Upper lobe of right lung (tissue), 1 donor: ENCODE results near the gene BNIP5. TPM values are rescaled to one million over a fixed set of nuclear protein-coding genes. Genes with fewer than 3 reads are reported as not detected.
"Not testable (repeated sequence)": the region's sequence is repeated elsewhere in the genome, so short reads cannot be mapped to it uniquely, and the experiment has no call there.

Experiments
- ATAC-seq: fragments of 200-7000 bp; cut with Tn5 transposase; one replicate; pipeline ENCODE4 v1.9.1; 2020; ENCODE audit warnings: mild to moderate bottlenecking, moderate library complexity
- DNase-seq: peaks from one replicate; pipeline ENCODE4 v3.0.0-alpha.2; 2020
- H3K27ac ChIP-seq: fragments of 200-600 bp; one replicate; pipeline ENCODE4 v1.8.0; 2022
- H3K27me3 ChIP-seq: fragments of 200-600 bp; one replicate; pipeline ENCODE4 v1.8.0; 2022; ENCODE audit warnings: mild to moderate bottlenecking
- H3K36me3 ChIP-seq: fragments of 200-600 bp; one replicate; pipeline ENCODE4 v1.8.0; 2022
- H3K4me1 ChIP-seq: fragments of 200-600 bp; one replicate; pipeline ENCODE4 v1.8.0; 2022
- H3K4me3 ChIP-seq: fragments of 200-600 bp; one replicate; pipeline ENCODE4 v1.8.0; 2022; ENCODE audit warnings: mild to moderate bottlenecking
- H3K9me3 ChIP-seq: fragments of 200-600 bp; one replicate; pipeline ENCODE4 v1.8.0; 2022
- intact Hi-C: fragments of 100-400 bp; cut with DNase I; formaldehyde crosslinking; loops from one replicate; pipeline ENCODE4 v1.11.0; 2022
- total RNA-seq: library from RNA; stranded (reverse); fragmentation: NEBNext Ultra II Directional; extraction: Animal tissue kit (Norgen Biotek cat#: 25700); gene quantifications from one replicate; pipeline ENCODE4 v1.2.1, GENCODE V29; 2021
- TF ChIP-seq, protein P1 (sequence below): fragments of 200-600 bp; IDR thresholded peaks from one replicate; pipeline ENCODE4 v1.8.0; 2022; ENCODE audit warnings: antibody characterized with exemption
- donor health status: DM: no; HTN: yes; CAD: no; lungs with severe emphysema.

BNIP5 gene
- total RNA-seq, 1 donor from 2014 or later, result not detected

DNA sequence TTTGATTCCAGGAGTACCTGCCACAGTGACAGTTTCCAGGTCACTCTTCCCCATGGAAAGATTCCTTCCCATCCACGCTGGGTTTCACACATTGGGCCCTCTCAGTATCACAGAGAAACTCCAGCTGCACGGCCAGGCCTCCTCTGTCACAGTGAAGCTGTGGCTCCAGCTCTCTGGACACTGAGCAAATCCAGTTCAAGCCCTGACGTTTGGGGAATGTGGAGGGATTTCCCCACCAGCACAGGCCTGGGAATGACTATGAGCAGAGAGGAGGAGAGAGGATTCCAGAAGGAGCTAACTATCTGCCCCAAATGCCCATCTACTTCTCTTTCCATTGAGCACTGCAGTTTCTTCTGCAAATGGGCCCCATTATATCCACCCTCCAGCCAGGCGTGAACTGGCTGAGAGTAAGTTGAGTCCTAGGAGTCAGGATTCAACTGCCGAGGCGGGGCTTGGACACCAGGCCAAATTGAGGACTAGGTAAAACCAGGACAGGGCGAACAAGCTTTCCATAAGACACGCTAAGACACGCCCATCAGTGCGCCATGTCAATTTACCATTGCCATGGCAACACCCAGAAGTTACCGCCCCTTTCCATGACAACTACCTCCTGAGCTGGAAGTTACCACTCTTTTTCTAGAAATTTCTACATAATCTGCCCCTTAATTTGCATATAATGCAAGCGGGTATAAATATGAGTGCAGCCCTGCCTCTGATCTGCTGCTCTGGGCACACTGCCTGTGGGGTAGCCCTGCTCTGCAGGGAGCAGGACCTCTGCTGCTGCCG is 9.2 kb upstream of the BNIP5 start:
- Histone ChIP-seq H3K36me3 (no peaks in the 10 kb centered on the region), H3K9me3 (no peaks in the 10 kb centered on the region), H3K27ac (no peak overlapping the region), H3K27me3 (no peaks in the 10 kb centered on the region), H3K4me1 (peaks cover 5% of the 10 kb centered on the region), H3K4me3 (no peak overlapping the region)
- DNase-seq, result no peak
- ATAC-seq, result no peak
- intact Hi-C loops, result no loop called here
- TF ChIP-seq, protein P1, sequence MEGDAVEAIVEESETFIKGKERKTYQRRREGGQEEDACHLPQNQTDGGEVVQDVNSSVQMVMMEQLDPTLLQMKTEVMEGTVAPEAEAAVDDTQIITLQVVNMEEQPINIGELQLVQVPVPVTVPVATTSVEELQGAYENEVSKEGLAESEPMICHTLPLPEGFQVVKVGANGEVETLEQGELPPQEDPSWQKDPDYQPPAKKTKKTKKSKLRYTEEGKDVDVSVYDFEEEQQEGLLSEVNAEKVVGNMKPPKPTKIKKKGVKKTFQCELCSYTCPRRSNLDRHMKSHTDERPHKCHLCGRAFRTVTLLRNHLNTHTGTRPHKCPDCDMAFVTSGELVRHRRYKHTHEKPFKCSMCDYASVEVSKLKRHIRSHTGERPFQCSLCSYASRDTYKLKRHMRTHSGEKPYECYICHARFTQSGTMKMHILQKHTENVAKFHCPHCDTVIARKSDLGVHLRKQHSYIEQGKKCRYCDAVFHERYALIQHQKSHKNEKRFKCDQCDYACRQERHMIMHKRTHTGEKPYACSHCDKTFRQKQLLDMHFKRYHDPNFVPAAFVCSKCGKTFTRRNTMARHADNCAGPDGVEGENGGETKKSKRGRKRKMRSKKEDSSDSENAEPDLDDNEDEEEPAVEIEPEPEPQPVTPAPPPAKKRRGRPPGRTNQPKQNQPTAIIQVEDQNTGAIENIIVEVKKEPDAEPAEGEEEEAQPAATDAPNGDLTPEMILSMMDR, result no peak

DNA sequence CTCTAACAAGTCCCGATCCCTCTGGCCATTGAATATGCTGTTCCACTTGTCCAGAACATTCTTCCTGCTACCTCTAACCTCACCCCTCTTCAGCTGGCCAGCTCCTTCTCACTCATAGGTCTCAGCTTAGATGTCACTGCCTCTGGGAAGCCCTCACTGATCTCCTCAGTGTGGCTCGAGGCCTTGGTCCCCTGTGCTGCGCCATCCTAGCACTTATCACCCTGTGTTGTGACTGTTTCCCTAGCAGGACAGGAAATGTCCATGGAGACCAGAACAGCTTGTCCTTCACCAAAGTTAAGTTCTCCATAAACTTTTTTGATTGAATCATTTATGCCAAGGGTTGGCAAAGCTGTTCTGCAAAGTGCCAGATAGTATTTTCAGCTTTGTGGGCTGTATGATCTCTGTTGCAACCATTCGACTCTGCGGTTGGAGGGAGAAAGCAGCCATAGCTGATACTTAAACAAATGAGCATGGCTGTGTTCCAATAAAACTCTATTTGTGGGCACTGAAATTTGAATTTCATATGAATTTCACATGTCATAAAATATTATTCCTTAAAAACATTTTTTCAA is 6.5 kb upstream of the BNIP5 start:
- no peak overlapping the region for H3K27ac ChIP-seq
- peak; percentile 40 for ATAC-seq
- H3K27me3 ChIP-seq, result no peaks in the 10 kb centered on the region
- peak; percentile 38 for DNase-seq
- H3K9me3 ChIP-seq, result no peaks in the 10 kb centered on the region
- TF ChIP-seq, protein P1, result no peak
- intact Hi-C loops, result no loop called here
- H3K36me3 ChIP-seq, result no peaks in the 10 kb centered on the region
- H3K4me1 ChIP-seq, result peaks cover 10% of the 10 kb centered on the region
- H3K4me3 ChIP-seq, result no peak overlapping the region

- ATAC-seq, result peak; percentile 95
- intact Hi-C loops, result no loop called here
- TF ChIP-seq, protein P1, result peak; percentile 98
Measured at GRCh38 chr6:36340618-36341454, 4.1 kb upstream of the BNIP5 start.

DNA sequence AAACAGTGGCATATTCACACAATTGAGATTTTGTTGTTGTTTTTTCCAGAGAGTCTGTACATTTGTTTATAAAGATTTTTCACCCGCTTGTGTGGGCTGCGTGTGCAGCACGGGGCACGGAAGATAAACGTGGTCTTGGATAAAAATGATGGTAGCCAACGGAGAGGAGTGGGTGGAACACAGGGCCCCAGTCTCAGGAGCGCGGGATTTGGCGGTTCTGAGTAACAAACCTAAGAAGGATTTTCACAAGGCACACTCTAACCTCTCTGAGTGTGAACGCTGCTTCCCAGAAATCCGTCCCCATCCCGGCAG is 3.6 kb upstream of the BNIP5 start:
- Histone ChIP-seq H3K9me3 (no peaks in the 10 kb centered on the region), H3K27ac (no peak overlapping the region), H3K4me1 (peaks cover 10% of the 10 kb centered on the region), H3K27me3 (peaks cover 6% of the 10 kb centered on the region), H3K4me3 (no peak overlapping the region), H3K36me3 (no peaks in the 10 kb centered on the region)
- intact Hi-C loops, result no loop called here
- no peak for ATAC-seq
- TF ChIP-seq, protein P1, result no peak
- DNase-seq, result no peak

More at GRCh38 chr6:36340618-36341454, 4.1 kb upstream of the BNIP5 start:
- H3K27ac ChIP-seq, result no peak overlapping the region
- peaks cover under 1% of the 10 kb centered on the region for H3K27me3 ChIP-seq
- peak; percentile 90 for DNase-seq
- H3K4me1 ChIP-seq, result peaks cover 10% of the 10 kb centered on the region
- H3K9me3 ChIP-seq, result no peaks in the 10 kb centered on the region
- peak overlapping the region; percentile 25 for H3K4me3 ChIP-seq
- H3K36me3 ChIP-seq, result no peaks in the 10 kb centered on the region

DNA sequence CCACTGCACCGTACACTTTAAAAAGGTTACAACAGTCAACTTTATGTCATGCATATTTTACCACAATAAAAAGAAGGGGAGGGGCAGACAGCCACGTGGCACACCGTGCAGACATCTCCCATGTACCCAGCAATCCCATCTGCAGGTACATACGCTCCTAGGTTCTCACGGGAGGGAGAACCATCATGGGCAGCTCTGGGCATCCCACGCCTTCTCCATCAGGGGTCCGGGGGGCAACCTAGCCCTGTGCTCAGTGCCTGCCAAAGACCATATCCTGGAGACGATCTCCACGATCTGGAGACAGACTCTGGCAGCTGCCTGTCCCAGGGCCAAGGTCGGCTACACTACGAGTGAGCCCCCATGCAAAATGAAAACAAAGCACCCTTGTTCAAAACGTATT is 2.5 kb upstream of the BNIP5 start:
- TF ChIP-seq, protein P1, result no peak
- H3K4me3 ChIP-seq, result no peak overlapping the region
- H3K27ac ChIP-seq, result no peak overlapping the region
- no peak for ATAC-seq
- intact Hi-C loops, result no loop called here
- peaks cover 18% of the 10 kb centered on the region for H3K27me3 ChIP-seq
- peaks cover 10% of the 10 kb centered on the region for H3K4me1 ChIP-seq
- no peaks in the 10 kb centered on the region for H3K9me3 ChIP-seq
- DNase-seq, result no peak
- no peaks in the 10 kb centered on the region for H3K36me3 ChIP-seq

DNA sequence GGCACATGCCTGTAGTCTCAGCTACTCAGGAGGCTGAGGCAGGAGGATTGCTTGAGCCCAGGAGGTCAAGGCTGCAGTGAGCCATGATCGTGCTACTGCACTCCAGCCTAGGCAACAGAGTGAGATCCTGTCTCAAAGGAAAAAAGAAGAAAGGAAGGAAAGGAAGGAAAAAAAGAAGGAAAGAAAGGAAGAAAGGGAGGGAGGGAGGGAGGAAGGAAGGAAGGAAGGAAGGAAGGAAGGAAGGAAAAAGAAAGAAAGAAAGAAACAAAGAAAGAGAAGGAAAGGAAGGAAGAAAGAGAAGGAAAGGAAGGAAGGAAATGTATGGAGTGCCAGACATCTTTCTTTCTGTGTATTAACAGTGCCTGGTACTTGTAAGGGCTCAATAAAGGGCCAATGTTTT is 1.5 kb upstream of the BNIP5 start:
- Histone ChIP-seq H3K4me1 (peaks cover 10% of the 10 kb centered on the region), H3K27me3 (peaks cover 27% of the 10 kb centered on the region)
- H3K4me3 ChIP-seq, DNase-seq, ATAC-seq, H3K27ac ChIP-seq, intact Hi-C loops, H3K9me3 ChIP-seq, H3K36me3 ChIP-seq: not testable (repeated sequence)
